Measurements from ENCODE around the gene ATM. TPM values are rescaled to one million over a fixed set of nuclear protein-coding genes. Genes with fewer than 3 reads are reported as not detected.
"Not testable (repeated sequence)": the region's sequence is repeated elsewhere in the genome, so short reads cannot be mapped to it uniquely, and the experiment has no call there.

Gene ATM
- total RNA-seq, 1 experiment from 2014 or later, result 37.7 TPM

DNA sequence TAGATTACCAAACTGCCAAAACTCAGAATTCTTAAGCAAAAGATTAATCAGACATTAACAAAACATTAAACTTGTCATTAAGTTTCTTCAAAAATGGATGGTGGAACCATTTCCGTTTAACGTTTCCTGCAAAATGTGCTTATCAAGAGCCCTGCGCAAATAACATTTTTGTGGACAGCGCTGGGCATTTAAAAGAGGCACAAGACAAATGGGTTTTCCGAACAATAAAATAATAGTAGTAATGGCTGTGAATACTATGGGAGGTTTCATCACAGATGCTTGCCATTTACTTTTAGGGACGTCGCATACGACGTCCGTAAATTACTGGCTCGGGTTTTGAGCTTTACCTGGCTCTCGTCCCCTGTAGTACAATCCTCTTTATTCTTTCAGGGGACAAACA, 1.5 kb upstream of the ATM start:
- no peak for DNase-seq (ENCODE audit: extremely low read depth, low read depth)

DNA sequence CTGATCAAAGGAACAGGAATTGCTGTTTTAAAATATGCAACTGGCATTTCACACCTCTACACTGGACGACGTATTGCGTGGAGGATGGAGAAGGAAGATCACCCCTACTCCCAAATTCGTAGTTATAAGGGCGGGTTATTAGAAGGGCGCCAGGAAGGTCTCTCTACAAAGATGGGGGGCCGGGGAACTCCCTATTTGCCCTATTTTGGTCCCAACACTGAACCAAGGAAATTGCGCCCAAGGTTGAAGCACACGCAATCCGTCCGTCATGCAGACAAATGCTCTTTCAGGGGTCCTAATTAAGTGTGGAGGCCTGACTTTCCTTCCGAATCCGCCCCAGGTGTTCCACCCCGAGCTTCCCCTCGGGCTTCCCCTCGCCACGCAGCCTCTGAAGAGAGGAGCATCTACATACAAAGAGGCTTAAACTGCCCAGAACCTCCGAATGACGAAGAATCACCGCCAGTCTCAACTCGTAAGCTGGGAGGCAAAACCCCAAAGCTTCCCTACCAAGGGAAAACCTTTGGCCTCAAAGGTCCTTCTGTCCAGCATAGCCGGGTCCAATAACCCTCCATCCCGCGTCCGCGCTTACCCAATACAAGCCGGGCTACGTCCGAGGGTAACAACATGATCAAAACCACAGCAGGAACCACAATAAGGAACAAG, 825 bp upstream of the ATM start:
- DNase-seq (ENCODE audit: extremely low read depth, low read depth), result no peak

GRCh38 chr11:108223348-108224149, 682 bp downstream of the ATM start:
- DNase-seq (ENCODE audit: extremely low read depth, low read depth), result no peak

GRCh38 chr11:108224366-108224765, 1.5 kb downstream of the ATM start:
- DNase-seq (ENCODE audit: extremely low read depth, low read depth), result no peak

GRCh38 chr11:108224911-108225786, 2.3 kb downstream of the ATM start:
- DNase-seq (ENCODE audit: extremely low read depth, low read depth), result no peak

- no peak for DNase-seq (ENCODE audit: extremely low read depth, low read depth)
Measured at GRCh38 chr11:108226036-108226435, 3.2 kb downstream of the ATM start.

DNA sequence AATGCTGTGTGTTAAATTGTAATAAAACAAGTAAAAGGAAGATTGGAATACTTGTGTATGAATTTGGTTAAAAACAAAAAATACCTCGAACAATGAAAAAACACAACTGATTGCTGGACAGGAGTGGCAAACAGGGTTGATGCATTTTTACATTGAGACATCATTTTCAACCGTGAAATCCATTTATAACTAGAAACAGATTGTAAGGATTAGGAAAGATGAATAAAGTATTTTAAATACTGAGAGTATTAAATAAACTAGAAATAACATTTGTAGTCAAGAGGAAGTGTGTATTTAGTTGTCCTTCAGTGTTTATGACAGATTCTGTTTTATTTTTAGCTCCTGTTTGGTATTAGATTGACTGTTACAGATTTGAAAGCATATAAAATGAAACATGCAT, 5.4 kb downstream of the ATM start:
- no peak for DNase-seq (ENCODE audit: extremely low read depth, low read depth)

GRCh38 chr11:108233277-108233945, 10.5 kb downstream of the ATM start:
- DNase-seq (ENCODE audit: extremely low read depth, low read depth), result no peak

DNA sequence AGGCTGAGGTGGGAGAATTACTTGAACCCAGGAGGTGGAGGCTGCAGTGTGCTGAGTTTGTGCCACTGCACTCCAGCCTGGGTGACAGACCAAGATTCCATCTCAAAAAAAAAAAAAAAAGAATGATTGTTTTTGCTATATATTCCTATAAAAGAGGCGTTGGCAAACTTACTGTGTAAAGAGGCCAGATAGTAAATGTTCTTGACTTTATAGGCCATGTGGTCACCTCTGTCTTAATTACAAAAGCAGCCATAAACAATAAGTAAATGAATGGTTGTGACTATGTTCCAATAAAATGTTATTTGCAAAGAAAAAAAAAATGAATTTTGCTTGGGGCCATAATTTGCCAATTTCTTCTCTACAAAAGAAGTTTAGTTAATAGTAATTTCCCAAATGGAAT, 12.3 kb downstream of the ATM start:
- no peak for DNase-seq (ENCODE audit: extremely low read depth, low read depth)

- no peak for DNase-seq (ENCODE audit: extremely low read depth, low read depth)
Measured at GRCh38 chr11:108235633-108236032, 12.8 kb downstream of the ATM start.

DNA sequence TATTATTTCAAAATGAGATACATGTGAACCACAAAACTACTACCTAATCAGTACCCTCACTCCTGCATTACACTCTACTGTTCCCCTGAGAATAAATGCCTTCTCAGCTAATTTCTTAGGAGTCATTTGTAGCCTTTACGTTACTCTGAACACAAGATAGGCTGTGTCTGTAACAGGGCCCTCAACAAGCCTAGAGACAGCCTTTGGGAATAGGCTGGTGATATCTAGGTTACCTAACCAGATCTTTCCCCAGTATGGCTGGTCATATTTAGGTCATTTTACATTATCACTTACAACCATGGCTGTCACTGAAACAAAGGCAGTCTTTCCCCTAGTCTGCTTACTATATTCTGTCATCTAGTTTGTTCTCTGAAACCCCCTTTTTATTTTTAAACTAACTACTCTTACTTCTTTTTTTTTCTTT, 14.2 kb downstream of the ATM start:
- no peak for DNase-seq (ENCODE audit: extremely low read depth, low read depth)

- DNase-seq (ENCODE audit: extremely low read depth, low read depth), result no peak
Measured at GRCh38 chr11:108239076-108239475, 16.2 kb downstream of the ATM start.

- DNase-seq (ENCODE audit: extremely low read depth, low read depth), result no peak
Measured at GRCh38 chr11:108241330-108242037, 18.6 kb downstream of the ATM start.

DNA sequence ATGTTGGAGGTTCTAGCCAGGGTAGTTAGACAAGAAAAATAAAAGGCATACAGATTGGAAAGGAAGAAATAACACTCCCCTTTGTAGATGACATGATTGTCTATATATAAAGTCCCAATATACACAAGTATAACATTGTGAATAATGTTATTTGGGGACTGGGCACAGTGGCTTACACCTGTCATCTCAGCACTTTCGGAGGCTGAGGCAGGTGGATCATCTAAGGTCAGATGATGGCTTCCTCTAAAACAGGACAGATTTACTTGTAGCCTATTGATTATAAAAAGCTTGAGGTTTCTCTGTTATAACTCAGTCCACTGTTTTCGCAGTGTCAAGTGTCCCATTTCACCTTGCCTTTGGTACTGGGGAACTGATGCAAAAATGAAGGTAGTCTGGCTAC, 19.6 kb downstream of the ATM start:
- no peak for DNase-seq (ENCODE audit: extremely low read depth, low read depth)

GRCh38 chr11:108246308-108246707, 23.4 kb downstream of the ATM start:
- no peak for DNase-seq (ENCODE audit: extremely low read depth, low read depth)

- DNase-seq (ENCODE audit: extremely low read depth, low read depth), result no peak
Measured at GRCh38 chr11:108246885-108247284, 24.0 kb downstream of the ATM start.

DNA sequence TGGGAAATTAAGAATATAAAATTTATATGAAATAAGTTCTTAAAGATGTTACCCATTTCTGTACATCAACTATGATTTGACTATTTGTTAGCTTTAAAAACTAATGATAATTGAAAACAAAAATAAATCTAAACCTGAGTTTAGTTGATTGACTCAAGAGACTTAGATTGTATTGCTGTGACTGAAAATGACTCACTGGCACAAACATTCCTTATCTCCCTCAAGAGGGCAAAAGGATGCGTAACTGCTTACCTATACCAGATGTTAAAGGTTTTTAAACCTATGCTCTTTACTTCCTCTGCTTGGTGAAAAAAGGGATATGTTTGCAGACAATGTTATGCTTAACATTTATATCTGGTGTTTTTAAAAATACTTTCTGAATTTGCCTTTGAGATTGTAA, 30.3 kb downstream of the ATM start:
- no peak for DNase-seq (ENCODE audit: extremely low read depth, low read depth)

GRCh38 chr11:108269583-108269982, 46.7 kb downstream of the ATM start:
- DNase-seq (ENCODE audit: extremely low read depth, low read depth), result no peak

- DNase-seq (ENCODE audit: extremely low read depth, low read depth), result not testable (repeated sequence)
Measured at GRCh38 chr11:108276985-108277616, 54.2 kb downstream of the ATM start.

- no peak for DNase-seq (ENCODE audit: extremely low read depth, low read depth)
Measured at GRCh38 chr11:108278546-108278945, 55.7 kb downstream of the ATM start.

Data from NCI-H460 (cell line).